Measurements from ENCODE around the gene BACH2. TPM values are rescaled to one million over a fixed set of nuclear protein-coding genes. Genes with fewer than 3 reads are reported as not detected.

Gene BACH2
- total and polyA plus RNA-seq, 2 of the 4 experiments (the other 2 are of a cell fraction): 1.3 to 1.4 TPM

DNA sequence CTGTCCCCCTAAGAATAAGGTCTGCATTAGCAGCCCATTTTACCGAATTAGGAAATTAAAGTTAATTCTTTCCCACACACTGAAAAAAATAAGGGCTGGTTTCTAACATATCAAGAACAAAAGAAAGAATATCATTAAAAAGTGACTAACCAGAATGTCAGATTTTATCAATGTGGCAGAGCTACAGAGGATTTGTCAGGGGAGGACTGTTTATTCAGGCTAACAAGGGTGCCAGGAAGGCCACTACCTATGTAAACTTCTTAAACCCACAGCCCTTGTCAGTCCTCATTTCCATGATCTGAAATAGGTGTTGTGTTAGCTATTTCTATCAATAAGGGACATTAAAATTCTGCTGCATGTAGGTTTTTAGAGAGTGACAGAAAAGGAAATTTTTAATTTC lies 76.4 kb downstream of the BACH2 start:
- Histone ChIP-seq H2BK15ac (ENCODE audit: low read depth, low read length) (no peak overlapping the region; the same call in 2 of the 3 replicates), H3K9me3 (ENCODE audit: control insufficient read depth, insufficient read depth, low read length) (peaks cover 4% of the 10 kb centered on the region; the same call in 1 of the 2 replicates), H2AK5ac (ENCODE audit: low read depth, low read length) (no peak overlapping the region), H3K14ac (replicated peaks; ENCODE audit: low read depth, low read length) (no peak overlapping the region), H3K56ac (ENCODE audit: extremely low read depth, insufficient read depth, low read length) (no peak overlapping the region), H4K20me1 (ENCODE audit: insufficient read depth, low read length) (peaks cover 4% of the 10 kb centered on the region), H2BK5ac (ENCODE audit: low read depth, low read length, poor library complexity, severe bottlenecking) (no peak overlapping the region), H3K27me3 (ENCODE audit: control insufficient read depth, insufficient read depth, low read length) (no peaks in the 10 kb centered on the region), H3K4ac (ENCODE audit: low read depth, low read length) (peak overlapping the region; percentile 59; the same call in 1 of the 2 replicates), H3K18ac (ENCODE audit: low read depth, low read length) (no peak overlapping the region), H3K4me3 (ENCODE audit: insufficient read depth, low read depth, low read length) (no peak overlapping the region), H2BK20ac (ENCODE audit: low read depth, low read length) (peak overlapping the region; percentile 20; the same call in 1 of the 2 replicates), H2AFZ (replicated peaks; ENCODE audit: low read length, poor library complexity) (no peak overlapping the region), H4K8ac (ENCODE audit: low read depth in 2 of 2, low read length in 2 of 2) (no peak overlapping the region), H3K9me1 (ENCODE audit: insufficient read depth, low read length) (peaks cover 7% of the 10 kb centered on the region), H3K9ac (ENCODE audit: low read depth, low read length) (no peak overlapping the region), H3K79me1 (ENCODE audit: low read depth in 1 of 2, low read length in 2 of 2) (no peaks in the 10 kb centered on the region), H3K27ac (ENCODE audit: insufficient read depth, low read length) (no peak overlapping the region), H2BK120ac (ENCODE audit: low read depth, low read length) (no peak overlapping the region), H3K36me3 (ENCODE audit: control insufficient read depth, insufficient read depth, low read length) (no peaks in the 10 kb centered on the region), H3K4me1 (ENCODE audit: control insufficient read depth, insufficient read depth, low read length) (peaks cover 19% of the 10 kb centered on the region), H4K5ac (ENCODE audit: low read depth, low read length) (no peak overlapping the region), H3K23ac (ENCODE audit: low read depth, low read length) (no peak overlapping the region), H4K91ac (ENCODE audit: insufficient read depth, low read depth, low read length) (no peak overlapping the region), H3K4me2 (ENCODE audit: low read depth, low read length) (no peak overlapping the region), H2AK9ac (replicated peaks; ENCODE audit: low read depth, low read length, poor library complexity) (no peak overlapping the region)
- intact Hi-C loops (cut with micrococcal nuclease): no loop called here
- dilution Hi-C loops (cut with HindIII; ENCODE audit: low sequenced_read_pairs, unreplicated experiment): no loop called here
- ChIA-PET POLR2A (ENCODE audit: unreplicated experiment) (no interaction called here), CTCF (no interaction called here)
- in situ Hi-C loops (cut with MboI; ENCODE audit: low sequenced_read_pairs): no loop called here
- TF ChIP-seq MXI1 (IDR thresholded peaks at IDR 0.05; ENCODE audit: borderline replicate concordance, low read depth, low read length) (no peak), FOS (IDR thresholded peaks at IDR 0.05; ENCODE audit: low read depth, low read length) (no peak), NFE2L2 (IDR thresholded peaks at IDR 0.05; ENCODE audit: low read depth, low read length) (no peak), RCOR1 (IDR thresholded peaks at IDR 0.05; ENCODE audit: insufficient replicate concordance, low read length) (no peak), BHLHE40 (IDR thresholded peaks at IDR 0.05; ENCODE audit: low read depth, low read length) (no peak), RAD21 (IDR thresholded peaks at IDR 0.05; ENCODE audit: low read length) (no peak), MAZ (IDR thresholded peaks at IDR 0.05; ENCODE audit: borderline replicate concordance, low read depth, low read length) (no peak), POLR2A (IDR thresholded peaks at IDR 0.05; ENCODE audit: low read depth, low read length) (no peak), CHD1 (IDR thresholded peaks at IDR 0.05; ENCODE audit: low read depth, low read length) (no peak), CEBPB (IDR thresholded peaks at IDR 0.05; ENCODE audit: low read depth, low read length) (no peak), MAFK (IDR thresholded peaks at IDR 0.05; ENCODE audit: low read depth, low read length) (no peak), RFX5 (IDR thresholded peaks at IDR 0.05; ENCODE audit: low read depth, low read length) (no peak), SMC3 (IDR thresholded peaks at IDR 0.05; ENCODE audit: low read depth, low read length) (no peak)
- TF ChIP-seq, protein P1, sequence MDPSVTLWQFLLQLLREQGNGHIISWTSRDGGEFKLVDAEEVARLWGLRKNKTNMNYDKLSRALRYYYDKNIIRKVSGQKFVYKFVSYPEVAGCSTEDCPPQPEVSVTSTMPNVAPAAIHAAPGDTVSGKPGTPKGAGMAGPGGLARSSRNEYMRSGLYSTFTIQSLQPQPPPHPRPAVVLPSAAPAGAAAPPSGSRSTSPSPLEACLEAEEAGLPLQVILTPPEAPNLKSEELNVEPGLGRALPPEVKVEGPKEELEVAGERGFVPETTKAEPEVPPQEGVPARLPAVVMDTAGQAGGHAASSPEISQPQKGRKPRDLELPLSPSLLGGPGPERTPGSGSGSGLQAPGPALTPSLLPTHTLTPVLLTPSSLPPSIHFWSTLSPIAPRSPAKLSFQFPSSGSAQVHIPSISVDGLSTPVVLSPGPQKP (IDR thresholded peaks at IDR 0.05; ENCODE audit: borderline replicate concordance, low read depth, low read length): no peak
- TF ChIP-seq, protein P2, sequence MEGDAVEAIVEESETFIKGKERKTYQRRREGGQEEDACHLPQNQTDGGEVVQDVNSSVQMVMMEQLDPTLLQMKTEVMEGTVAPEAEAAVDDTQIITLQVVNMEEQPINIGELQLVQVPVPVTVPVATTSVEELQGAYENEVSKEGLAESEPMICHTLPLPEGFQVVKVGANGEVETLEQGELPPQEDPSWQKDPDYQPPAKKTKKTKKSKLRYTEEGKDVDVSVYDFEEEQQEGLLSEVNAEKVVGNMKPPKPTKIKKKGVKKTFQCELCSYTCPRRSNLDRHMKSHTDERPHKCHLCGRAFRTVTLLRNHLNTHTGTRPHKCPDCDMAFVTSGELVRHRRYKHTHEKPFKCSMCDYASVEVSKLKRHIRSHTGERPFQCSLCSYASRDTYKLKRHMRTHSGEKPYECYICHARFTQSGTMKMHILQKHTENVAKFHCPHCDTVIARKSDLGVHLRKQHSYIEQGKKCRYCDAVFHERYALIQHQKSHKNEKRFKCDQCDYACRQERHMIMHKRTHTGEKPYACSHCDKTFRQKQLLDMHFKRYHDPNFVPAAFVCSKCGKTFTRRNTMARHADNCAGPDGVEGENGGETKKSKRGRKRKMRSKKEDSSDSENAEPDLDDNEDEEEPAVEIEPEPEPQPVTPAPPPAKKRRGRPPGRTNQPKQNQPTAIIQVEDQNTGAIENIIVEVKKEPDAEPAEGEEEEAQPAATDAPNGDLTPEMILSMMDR (conservative IDR thresholded peaks at IDR 0.05; ENCODE audit: low read depth, low read length): no peak
- TF ChIP-seq, protein P3, sequence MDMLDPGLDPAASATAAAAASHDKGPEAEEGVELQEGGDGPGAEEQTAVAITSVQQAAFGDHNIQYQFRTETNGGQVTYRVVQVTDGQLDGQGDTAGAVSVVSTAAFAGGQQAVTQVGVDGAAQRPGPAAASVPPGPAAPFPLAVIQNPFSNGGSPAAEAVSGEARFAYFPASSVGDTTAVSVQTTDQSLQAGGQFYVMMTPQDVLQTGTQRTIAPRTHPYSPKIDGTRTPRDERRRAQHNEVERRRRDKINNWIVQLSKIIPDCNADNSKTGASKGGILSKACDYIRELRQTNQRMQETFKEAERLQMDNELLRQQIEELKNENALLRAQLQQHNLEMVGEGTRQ (IDR thresholded peaks at IDR 0.05; ENCODE audit: low read depth, low read length): no peak
- DNase-seq (no peak), ATAC-seq (ENCODE audit: low read depth) (no peak)
- no CpG with 5 or more reads among the region's 1 CpG for WGBS, 2 experiments (ENCODE audit: extremely low coverage in 2 of 2, insufficient read length in 1 of 2)
- no TSS peak for BruUV-seq (replicated peaks)
